ENCODE measurements around the gene TRIM29. TPM values are rescaled to one million over a fixed set of nuclear protein-coding genes. Genes with fewer than 3 reads are reported as not detected.

The TRIM29 gene
- total RNA-seq, 1 experiment from 2014 or later = not detected

Other genes starting within 250 kb of the TRIM29 start
- 73.3 and 82.5 TPM in 2 replicates for gene OAF, start 72.9 kb upstream of the TRIM29 start, total RNA-seq (2014; rRNA removed; shearing (Covaris generic))
- gene POU2F3, start 102.0 kb upstream of the TRIM29 start, total RNA-seq (2014; rRNA removed; shearing (Covaris generic)) = not detected in 2 replicates
- gene TLCD5, start 187.2 kb upstream of the TRIM29 start, total RNA-seq (2014; rRNA removed; shearing (Covaris generic)) = 7.8 and 9.5 TPM in 2 replicates
- gene ARHGEF12, start 198.3 kb upstream of the TRIM29 start, total RNA-seq (2014; rRNA removed; shearing (Covaris generic)) = 27.3 and 29.7 TPM in 2 replicates

Measured in SK-MEL-5 (cell line).